ENCODE measurements around the gene TNKS1BP1.
A peak's percentile ranks its signal among the peaks of the same experiment; 100 is the strongest.
"Not testable (repeated sequence)": the region's sequence is repeated elsewhere in the genome, so short reads cannot be mapped to it uniquely, and the experiment has no call there.

TNKS1BP1 gene, protein sequence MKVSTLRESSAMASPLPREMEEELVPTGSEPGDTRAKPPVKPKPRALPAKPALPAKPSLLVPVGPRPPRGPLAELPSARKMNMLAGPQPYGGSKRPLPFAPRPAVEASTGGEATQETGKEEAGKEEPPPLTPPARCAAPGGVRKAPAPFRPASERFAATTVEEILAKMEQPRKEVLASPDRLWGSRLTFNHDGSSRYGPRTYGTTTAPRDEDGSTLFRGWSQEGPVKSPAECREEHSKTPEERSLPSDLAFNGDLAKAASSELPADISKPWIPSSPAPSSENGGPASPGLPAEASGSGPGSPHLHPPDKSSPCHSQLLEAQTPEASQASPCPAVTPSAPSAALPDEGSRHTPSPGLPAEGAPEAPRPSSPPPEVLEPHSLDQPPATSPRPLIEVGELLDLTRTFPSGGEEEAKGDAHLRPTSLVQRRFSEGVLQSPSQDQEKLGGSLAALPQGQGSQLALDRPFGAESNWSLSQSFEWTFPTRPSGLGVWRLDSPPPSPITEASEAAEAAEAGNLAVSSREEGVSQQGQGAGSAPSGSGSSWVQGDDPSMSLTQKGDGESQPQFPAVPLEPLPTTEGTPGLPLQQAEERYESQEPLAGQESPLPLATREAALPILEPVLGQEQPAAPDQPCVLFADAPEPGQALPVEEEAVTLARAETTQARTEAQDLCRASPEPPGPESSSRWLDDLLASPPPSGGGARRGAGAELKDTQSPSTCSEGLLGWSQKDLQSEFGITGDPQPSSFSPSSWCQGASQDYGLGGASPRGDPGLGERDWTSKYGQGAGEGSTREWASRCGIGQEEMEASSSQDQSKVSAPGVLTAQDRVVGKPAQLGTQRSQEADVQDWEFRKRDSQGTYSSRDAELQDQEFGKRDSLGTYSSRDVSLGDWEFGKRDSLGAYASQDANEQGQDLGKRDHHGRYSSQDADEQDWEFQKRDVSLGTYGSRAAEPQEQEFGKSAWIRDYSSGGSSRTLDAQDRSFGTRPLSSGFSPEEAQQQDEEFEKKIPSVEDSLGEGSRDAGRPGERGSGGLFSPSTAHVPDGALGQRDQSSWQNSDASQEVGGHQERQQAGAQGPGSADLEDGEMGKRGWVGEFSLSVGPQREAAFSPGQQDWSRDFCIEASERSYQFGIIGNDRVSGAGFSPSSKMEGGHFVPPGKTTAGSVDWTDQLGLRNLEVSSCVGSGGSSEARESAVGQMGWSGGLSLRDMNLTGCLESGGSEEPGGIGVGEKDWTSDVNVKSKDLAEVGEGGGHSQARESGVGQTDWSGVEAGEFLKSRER (N-terminal part only)

DNA sequence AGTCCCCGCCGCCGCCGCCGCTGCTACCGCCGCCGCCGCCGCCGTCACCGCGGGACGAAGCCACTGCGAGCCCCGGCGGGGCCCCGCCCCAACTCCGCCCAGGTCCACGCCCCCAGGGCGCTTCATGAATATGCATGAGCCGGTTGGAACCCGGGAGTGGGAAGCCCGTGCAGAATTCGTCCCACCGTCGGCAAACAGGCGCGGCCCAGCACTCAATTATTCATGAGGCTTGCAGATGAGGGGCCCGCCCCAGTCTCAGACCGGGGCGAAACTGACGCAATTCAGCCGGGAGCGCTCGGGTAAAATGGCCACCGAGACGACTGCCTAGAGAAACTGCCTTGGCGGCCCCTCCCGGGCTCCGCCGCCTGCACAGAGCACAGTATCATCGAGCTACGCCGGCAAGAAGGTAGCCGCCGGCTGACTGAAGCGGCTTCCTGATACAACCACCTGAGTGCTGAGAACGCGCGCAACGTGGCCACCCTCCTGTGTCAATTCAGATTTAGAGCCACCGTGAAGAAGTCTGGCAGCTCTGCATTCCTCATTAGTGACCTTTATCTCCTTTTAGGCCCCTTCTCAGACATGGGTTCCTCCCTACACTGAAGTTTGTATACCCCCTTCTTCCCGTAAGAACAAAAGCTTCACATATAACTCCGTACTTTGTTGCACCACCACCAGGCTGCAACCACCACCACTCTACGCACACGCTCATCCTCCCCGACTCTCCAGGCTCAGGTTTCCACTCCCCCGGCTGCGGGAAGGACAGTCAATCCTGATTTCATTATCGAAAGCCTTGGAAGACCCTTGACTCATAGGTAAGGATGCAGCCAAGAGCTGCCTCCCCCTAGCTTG, at the start of gene TNKS1BP1:
TSS of gene TNKS1BP1 (minus strand) at position 67 of the 849 bp plus-strand sequence. CDS start 3,067 bp downstream, outside the sequence.
- DNase-seq: peak; percentile 91
- ATAC-seq: peak; percentile 91

DNA sequence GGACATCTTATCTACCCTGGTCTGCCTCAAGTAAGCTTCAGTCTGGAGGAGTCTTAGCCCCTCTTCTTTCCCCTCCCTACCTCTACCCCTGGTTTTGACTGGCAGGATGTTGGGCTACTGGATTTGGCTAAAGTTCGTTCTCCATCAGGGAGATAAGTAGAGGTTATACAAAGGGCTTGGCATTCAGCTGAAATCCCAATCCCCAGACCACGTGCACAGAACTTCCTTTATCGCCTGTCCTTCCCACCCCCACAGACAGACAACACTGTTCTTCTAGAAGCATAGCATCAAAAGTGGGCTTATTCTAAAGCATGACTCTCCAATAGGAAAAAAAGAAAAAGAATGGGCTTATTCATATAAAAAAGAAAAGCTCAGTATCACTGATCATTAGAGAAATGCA, 48.4 kb upstream of the TNKS1BP1 start:
- ATAC-seq: no peak

GRCh38 chr11:57370941-57371340, 46.2 kb upstream of the TNKS1BP1 start:
- DNase-seq (no peak), ATAC-seq (no peak)

More for the DNA sequence above, 48.4 kb upstream of the TNKS1BP1 start:
- DNase-seq: no peak

DNA sequence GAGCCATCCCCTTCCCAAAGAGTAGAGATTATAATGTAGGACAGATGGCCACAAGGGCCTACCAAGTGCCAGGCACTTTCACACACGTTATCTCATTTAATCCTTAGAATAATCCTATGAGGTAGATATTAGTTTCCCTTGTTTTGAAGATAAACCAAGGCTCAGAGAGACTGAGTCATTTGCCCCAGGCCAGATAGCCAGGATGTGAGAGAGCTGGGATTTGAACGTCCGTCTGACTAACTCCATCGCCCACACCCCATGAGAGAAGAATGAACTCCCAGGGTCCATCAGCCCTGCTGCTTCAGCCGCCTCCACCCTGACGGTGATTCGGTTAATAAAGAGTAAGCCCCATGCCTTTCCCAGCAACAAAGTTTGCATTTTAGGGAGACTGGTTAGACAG, 45.5 kb upstream of the TNKS1BP1 start:
- DNase-seq: no peak
- ATAC-seq: no peak

DNA sequence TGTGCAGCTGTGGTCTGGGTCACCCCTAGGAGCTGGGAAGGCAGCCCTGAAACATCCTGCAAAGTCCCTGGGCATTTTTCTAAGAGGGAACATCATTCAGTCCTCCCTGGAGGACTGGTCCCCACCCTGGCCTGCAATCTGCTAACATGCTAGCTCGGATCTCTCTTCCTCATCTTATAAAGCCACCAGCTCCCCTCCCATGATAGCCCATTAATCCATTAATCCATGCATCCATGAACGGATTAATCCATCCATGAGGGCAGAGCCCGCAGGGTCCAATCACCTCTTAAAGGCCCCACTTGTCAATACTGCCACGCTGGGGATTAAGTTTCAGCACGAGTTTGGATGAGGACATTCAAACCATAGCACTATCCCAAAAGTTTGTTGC, 44.1 kb upstream of the TNKS1BP1 start:
- DNase-seq: no peak
- no peak for ATAC-seq

GRCh38 chr11:57368106-57368844, 43.5 kb upstream of the TNKS1BP1 start:
- ATAC-seq (no peak), DNase-seq (no peak)

- ATAC-seq (no peak), DNase-seq (no peak)
These were observed 40.3 kb upstream of the TNKS1BP1 start for GRCh38 chr11:57364851-57365660.

- ATAC-seq (no peak), DNase-seq (no peak)
These were observed 38.7 kb upstream of the TNKS1BP1 start for GRCh38 chr11:57363131-57364080.

DNA sequence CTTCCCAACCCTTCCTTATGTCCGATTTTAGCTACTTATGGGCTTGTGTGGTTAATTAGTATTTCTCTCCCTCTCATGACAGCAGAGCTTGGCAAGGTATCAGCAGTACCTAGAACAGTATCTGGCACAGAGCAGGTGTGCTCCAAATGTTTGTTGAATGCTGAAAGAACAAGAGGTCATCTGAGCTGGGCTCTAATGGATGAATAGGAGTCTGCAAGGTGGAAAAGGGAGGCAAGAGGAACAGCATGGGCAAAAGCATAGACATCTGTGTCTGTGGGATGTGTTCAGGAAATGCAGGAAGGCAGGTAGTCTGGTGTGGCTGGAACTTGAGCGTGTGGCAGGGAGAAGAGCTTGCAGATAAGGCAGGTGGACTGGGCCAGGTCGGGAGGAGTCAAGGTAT, 37.2 kb upstream of the TNKS1BP1 start:
- DNase-seq (no peak), ATAC-seq (no peak)

DNA sequence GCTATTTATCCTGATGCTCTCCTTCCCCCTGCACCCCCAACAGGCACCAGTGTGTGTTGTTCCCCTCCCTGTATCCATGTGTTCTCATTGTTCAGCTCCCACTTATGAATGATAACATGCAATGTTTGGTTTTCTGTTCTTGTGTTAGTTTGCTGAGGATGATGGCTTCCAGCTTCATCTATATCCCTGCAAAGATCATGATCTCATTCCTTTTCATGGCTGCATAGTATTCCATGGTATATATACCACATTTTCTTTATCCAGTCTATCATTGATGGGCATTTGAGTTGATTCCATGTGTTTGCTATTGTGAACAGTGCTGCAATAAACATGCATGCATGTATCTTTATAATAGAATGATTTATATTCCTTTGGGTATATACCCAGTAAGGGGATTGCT, 36.7 kb upstream of the TNKS1BP1 start:
- ATAC-seq, DNase-seq: not testable (repeated sequence)

DNA sequence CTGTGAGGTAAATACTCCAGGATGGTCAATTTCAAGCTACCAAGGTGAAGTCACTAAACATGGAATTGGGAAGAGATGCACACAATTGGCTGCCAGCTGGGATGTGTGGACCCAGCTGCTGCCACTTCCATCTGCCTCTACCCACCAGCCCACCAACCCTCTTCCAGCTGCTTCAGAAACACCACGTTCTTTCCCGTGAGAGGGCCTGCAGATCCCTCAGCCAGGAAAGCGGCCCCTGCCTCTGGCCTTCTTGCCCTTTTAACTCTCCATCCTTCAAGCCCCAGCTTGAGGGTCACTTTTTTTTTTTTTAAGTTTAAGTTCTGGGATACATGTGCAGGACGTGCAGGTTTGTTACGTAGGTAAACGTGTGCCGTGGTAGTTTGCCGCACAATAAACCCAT, 36.2 kb upstream of the TNKS1BP1 start:
- DNase-seq: no peak
- ATAC-seq: no peak

GRCh38 chr11:57359896-57360690, 35.3 kb upstream of the TNKS1BP1 start:
- no peak for DNase-seq
- ATAC-seq: no peak

DNA sequence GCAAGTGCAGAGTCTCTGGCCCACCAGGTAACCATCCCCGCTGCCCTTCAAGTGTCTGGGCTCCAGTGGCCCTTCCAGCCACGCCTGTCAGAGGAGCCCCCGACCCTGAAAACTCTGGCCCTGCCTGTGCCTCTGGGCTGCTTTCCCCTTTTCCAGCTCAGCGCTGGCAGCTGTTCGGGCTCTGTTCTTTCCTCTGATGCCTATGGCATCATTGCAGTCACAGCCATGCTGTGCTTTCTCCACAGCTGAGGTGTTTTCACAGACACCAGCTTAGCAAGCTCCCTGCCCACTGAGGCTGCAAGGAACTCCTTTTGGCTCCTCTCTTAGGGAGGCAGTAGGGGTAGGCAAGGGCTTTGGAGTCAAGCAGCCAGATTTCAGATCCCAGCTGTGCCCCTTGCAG, 34.6 kb upstream of the TNKS1BP1 start:
- no peak for ATAC-seq
- no peak for DNase-seq

DNA sequence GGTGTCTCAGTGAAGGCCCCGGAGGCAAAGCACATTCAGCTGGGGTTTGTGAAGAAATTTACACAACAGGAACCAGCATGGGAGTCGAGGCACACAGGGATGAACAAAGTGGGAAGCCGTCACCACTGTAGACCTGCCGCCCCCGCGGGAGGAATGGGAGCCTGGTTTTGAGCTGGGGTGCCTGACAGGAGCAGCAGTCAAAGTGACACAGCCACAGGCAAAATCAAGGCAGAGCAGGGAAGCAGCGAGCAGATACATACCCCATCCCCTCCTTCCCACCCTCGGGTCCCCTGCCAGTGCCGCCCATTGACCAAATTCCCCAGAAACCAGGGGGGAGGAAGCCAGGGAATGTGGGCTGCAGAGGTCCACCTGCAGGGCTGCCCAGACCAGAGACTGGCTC, 34.2 kb upstream of the TNKS1BP1 start:
- ATAC-seq: no peak

GRCh38 chr11:57358543-57358961, 33.8 kb upstream of the TNKS1BP1 start:
- ATAC-seq (no peak), DNase-seq (no peak)

More for the DNA sequence above, 34.2 kb upstream of the TNKS1BP1 start:
- DNase-seq: no peak

DNA sequence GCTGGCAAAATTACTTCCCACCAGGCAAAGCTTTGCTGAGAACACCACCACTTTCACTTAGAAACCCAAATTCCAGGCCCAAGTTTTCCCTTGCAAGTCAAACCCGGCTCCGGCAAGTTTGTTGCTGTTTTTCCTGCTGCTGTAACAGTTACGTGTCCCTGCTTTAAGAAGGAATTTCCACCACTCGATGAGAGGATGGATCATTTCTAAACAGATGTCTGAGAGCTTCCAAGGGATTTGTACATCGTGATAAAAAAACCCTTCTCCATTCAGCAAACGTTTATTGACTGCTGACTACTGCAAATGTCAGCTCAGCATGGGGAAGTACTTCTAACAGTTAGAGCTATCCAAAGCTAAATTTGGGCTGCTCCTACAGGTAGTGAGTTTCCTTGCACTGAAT, 33.1 kb upstream of the TNKS1BP1 start:
- no peak for DNase-seq
- ATAC-seq: no peak

DNA sequence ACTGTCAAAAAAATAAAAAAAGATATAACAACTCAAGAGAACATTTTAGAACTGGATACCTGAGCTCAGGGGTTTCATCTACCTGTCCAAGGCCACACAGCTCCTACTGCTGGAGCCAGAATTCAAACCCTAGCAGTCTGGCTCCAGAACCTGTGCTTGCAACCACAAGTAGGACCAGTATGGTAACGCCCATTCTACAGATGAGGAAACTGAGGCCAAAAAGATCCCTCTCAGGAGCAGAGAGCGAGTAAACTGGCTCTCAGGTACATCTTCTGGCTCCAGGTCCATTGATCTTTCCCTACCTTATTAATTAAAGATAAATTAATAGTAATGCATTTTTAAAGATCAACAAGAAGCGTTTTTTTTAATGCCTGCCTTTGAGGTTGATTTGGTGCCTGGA, 32.6 kb upstream of the TNKS1BP1 start:
- no peak for ATAC-seq
- DNase-seq: no peak

GRCh38 chr11:57356268-57356667, 31.5 kb upstream of the TNKS1BP1 start:
- DNase-seq: no peak
- no peak for ATAC-seq
